Occipital lobe (tissue), 2 donors: Measurements from ENCODE around the gene GRK5. TPM values are rescaled to one million over a fixed set of nuclear protein-coding genes. Genes with fewer than 3 reads are reported as not detected.
"Not testable (repeated sequence)": the region's sequence is repeated elsewhere in the genome, so short reads cannot be mapped to it uniquely, and the experiment has no call there.

Experiments
- DNase-seq: peaks from one replicate; lab custom pipeline; 2025; lab: John Stamatoyannopoulos, UW
- total RNA-seq: library from RNA; depleted of rRNA; stranded (reverse); fragments of >200 nt; gene quantifications from one replicate; pipeline ENCODE4 v1.2.3, GENCODE V29; 2014

The GRK5 gene
- total RNA-seq = 17.3 TPM

GRCh38 chr10:119207366-119207666 lies at the start of gene GRK5:
Gene GRK5, plus strand, starts transcription at chr10:119207571. Its CDS starts 347 bp downstream, at chr10:119207918.
- peak; percentile 93 for DNase-seq

GRCh38 chr10:119159332-119159731 lies 48.0 kb upstream of the GRK5 start:
- no peak for DNase-seq

- no peak for DNase-seq
These were observed 45.5 kb upstream of the GRK5 start for GRCh38 chr10:119161680-119162451.

- no peak for DNase-seq
These were observed 44.8 kb upstream of the GRK5 start for GRCh38 chr10:119162452-119163092.

GRCh38 chr10:119165171-119166117 lies 41.9 kb upstream of the GRK5 start, which contains the start of gene SFXN4:
Gene SFXN4, minus strand, starts transcription at chr10:119165714. Its CDS starts 67 bp downstream, at chr10:119165647.
- peak; percentile 79 for DNase-seq

- DNase-seq = no peak
These were observed 41.3 kb upstream of the GRK5 start for GRCh38 chr10:119166118-119166500.

GRCh38 chr10:119166564-119166963 lies 40.8 kb upstream of the GRK5 start:
- DNase-seq = no peak

- no peak for DNase-seq
These were observed 40.3 kb upstream of the GRK5 start for GRCh38 chr10:119167041-119167440.

GRCh38 chr10:119174109-119174508 lies 33.3 kb upstream of the GRK5 start:
- DNase-seq = no peak

- no peak for DNase-seq
These were observed 31.2 kb upstream of the GRK5 start for GRCh38 chr10:119176166-119176565.

- no peak for DNase-seq
These were observed 29.5 kb upstream of the GRK5 start for GRCh38 chr10:119177708-119178371.

- DNase-seq = peak; percentile 91
These were observed 28.8 kb upstream of the GRK5 start, which contains the start of gene PRDX3 for GRCh38 chr10:119178372-119179119. Gene PRDX3, minus strand, starts transcription at chr10:119178812. Its CDS starts 22 bp downstream, at chr10:119178790.

GRCh38 chr10:119180850-119181400 lies 26.4 kb upstream of the GRK5 start:
- DNase-seq = not testable (repeated sequence)

GRCh38 chr10:119183664-119184412 lies 23.5 kb upstream of the GRK5 start:
- DNase-seq = no peak

GRCh38 chr10:119189811-119190282 lies 17.5 kb upstream of the GRK5 start:
- no peak for DNase-seq

GRCh38 chr10:119190353-119190752 lies 17.0 kb upstream of the GRK5 start:
- no peak for DNase-seq

- DNase-seq = no peak
These were observed 16.2 kb upstream of the GRK5 start for GRCh38 chr10:119190954-119191785.

- no peak for DNase-seq
These were observed 15.5 kb upstream of the GRK5 start for GRCh38 chr10:119191881-119192280.
